NOMO-1 treated with DMSO at 0.1 percent for 48 hours (cell line): Measurements from ENCODE around the gene SDC4.

ENCODE experiments used
- DNase-seq: peaks from one replicate; lab custom pipeline; 2025; ENCODE audit not compliant: unreplicated experiment; lab: John Stamatoyannopoulos, UW

SDC4 gene

DNA sequence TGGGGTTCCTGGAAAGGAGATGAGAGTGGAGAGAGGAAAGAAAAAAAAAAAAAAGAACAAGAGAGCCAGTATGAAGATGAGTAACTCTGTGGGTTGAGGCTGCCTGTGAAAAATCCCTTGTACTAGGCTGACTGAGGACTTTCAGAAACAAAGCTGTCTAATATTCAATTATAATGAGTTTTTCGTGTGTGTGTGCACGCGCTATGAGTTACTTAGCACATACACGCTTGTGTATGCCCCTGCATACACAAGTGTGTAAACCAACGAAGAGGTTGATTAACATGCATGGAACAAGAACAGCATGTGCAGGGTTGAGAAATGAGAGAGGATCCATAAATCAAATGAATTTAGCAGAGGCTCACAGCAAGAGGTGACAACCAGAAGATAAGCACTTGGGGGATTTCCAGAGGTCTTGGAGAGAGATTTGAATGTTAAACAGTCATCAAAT lies 46.4 kb downstream of the SDC4 start:
- DNase-seq, result no peak

DNA sequence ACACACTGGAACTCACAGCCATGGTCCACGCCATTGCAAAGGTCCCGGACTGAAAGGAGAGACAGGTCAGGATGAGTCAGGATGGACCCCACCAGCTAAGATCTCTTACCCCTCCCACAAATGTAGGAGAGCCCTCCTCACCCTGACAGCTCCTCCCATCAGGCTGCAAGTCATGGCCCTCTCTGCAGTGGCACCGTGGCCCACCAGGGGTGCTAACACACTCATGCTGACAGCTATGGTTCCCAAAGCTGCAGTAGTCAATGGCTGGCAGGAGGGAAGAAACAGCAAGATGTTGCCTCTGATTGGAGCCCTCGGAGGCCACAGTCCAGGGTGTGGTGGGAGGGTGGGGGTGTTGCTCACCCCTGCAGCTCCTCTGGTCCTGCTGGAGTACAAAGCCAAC lies 47.3 kb downstream of the SDC4 start:
- no peak for DNase-seq

DNA sequence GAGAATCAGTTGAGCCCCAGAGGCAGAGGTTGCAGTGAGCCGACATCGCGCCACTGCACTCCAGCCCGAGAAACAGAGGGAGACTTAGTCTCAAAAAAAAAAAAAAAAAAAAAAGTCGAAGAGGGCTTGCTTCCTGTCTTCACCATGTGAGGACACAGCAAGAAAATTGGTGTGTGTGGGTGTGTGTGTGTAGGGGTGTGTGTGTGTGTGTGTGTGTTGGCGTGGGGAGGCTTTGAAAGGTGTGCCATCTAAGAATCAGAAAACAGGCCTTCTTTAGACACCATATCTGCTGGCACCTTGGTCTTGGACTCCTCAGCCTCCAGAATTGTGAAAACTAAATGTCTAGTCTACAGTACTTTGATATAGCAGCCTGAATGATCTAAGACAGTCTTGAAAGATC lies 48.4 kb downstream of the SDC4 start:
- DNase-seq, result no peak

DNA sequence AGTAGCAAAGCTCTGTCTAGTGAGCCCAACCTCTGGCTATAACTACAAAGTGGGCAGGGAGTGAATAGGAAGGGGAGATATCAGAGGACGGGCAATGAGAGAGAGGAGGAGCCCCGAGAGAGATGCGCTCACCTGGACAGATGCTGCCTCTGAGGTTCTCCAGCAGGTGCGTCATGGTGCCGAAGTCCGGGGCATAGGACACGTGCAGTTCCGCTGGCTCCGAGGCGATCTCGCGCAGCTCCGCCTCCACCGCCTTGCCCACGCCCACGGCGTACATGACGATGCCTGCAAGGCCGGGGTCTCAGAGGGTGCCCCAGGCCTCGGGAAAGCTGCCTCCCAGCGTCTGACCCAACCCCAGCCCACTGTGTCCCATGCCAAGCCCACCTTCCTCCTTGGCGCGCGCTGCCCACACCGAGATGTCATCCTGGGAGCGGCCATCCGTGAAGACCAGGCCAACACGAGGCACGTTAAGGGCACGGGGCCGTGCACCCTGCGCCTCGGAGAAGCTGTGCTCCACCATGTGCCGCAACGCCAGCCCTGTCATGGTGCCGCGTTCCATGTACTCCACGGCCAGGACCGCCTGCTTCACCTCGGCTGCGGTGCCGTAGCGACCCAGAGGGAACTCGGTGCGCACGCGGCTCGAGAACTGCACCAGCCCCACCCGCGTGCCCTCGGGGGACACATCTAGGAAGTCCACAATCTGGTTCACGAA lies 50.3 kb downstream of the SDC4 start:
- DNase-seq, result no peak

DNA sequence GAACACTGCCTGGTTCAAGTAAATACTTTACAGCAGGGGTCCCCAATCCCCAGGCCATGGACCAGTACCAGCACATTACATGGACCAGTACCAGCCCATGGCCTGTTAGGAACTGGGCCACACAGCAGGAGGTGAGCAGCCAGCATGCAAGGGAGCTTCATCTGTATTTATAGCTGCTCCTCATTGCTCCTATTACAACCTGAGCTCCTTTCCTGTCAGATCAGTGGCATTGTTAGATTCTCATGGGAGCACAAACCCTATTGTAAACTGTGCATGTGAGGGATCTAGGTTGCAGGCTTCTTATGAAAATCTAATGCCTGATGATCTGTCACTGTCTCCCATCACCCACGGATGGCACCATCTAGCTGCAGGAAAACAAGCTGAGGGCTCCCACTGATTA lies 53.6 kb downstream of the SDC4 start:
- no peak for DNase-seq

DNA sequence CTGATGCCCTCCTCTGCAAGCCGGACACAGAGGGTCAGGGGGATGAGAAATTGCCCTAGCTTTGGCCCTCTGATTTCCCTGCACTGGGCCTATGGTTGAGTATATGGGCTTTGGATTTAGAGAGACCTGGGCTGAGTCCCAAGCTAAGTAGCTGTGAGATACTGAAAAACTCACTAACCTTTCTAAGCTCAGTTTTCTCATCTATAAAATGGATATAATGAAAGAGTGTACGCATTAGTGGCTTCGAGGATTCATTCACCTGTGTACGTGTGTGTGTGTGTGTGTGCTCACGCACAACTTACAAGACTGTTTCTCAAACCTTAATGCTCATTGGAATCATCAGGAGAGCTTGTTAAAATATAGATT lies 54.2 kb downstream of the SDC4 start:
- no peak for DNase-seq

DNA sequence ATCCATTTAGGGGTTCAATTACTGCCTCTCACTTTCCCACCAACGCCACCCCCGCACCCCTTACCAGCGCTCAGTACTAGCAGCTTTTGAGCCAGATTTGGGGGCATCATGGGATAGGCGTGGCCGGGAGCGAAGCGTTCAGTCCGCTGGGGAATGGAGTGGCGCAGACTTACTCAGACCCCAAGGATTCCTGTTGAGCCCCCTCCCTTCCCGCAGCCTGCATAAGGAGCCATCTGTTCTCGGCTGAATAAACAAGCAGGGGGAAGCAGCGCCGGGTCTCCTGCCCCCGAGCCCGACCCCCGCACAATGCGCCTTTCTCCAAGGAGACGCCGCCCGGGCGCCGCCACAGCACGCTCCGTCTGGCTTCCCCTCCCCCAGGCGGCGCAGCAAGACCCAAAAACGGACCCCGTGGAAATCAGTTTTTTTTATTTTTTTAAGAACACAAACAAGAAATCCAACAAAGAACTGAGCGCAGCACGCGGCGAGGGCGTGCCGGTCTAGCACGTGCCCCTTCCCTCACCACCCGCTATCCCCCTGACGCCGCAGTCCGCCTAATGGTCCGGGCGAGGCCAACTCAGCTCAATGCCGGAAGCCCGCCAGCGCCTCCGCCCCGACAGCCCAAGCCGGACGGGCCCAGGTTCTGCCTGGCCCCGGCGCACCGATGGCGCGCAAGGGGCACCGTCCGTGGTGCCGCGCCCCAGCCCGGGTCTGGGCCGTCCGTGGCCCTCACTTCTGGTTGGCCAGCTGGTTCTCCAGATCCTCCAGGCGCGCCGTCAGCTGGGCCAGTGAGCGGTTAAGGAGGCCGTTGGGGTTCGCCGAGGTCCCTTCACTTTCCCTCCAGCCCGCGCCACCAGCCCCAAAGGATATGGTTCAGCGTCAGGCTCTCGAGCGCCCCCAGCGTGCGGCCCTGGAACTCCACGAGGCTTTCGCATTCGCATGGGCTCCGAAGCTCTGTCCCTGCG lies 54.9 kb downstream of the SDC4 start:
- DNase-seq, result peak; percentile 87

DNA sequence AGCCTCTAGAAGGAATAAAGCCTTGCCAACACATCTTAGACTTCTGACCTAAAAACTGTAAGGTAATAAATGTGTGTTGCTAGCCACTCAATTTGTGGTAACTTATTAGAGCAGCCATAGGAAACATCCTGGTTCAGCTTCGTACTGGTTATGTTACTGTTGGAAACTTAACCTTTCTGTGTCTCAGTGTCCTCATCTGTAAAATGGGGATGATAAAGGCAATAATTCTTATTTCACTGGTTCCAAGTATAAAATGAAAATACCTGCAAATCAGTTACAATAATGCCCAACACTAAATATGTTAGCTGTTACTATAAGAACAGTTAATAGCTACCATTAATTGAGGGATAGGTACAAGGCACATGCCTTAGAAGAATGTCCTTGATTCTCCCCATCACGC lies 55.9 kb downstream of the SDC4 start:
- DNase-seq, result no peak

DNA sequence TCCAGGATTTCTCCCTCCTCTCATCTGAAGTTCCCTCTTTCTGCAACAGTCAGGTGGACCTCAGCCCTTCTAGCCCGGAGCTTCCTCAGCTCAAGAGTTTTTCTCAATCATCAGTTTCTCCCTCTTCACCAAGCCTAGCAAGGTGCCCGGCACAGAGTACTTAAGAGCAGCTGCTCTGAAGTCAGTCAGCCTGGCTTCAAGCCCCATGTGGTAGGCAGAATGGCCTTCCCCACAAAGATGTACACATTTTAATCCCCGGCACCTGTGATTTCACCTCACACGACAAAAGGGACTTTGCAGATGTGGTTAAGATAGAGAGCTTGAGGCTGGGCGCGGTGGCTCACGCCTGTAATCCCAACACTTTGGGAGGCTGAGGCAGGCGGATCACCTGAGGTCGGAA lies 56.7 kb downstream of the SDC4 start:
- no peak for DNase-seq

DNA sequence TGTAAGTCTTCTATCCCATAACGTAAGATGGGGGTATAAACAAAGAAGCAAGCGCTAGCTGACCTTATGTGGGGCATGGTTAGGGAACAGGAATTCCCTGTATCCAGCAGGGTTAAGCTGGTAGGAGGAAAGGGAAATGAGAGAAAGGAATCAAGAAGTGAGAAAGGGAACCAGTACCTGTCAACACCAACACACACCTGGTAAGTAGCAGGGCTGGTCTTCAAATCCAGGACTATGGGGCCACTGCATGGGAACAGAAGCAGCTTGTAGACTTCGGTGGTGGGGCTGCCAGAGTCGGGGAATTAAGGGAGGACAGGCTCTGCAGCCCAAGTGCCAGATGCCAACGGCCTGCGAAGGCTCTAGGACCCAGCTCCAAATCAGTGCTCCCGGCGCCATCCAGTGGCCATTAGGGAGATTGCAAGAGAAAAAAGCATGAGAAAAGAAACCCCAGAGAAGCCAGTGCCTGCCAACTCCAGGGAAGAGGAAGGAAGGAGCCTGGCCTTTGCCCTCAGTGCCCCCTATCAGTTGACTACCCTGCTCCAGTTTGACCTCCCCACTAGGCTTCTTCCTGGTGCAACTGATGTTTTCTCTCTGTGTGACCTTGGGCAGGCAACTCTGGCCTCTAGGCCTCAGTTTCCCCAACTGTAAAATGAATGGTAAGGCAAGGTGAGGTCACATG lies 57.4 kb downstream of the SDC4 start:
- peak; percentile 81 for DNase-seq

DNA sequence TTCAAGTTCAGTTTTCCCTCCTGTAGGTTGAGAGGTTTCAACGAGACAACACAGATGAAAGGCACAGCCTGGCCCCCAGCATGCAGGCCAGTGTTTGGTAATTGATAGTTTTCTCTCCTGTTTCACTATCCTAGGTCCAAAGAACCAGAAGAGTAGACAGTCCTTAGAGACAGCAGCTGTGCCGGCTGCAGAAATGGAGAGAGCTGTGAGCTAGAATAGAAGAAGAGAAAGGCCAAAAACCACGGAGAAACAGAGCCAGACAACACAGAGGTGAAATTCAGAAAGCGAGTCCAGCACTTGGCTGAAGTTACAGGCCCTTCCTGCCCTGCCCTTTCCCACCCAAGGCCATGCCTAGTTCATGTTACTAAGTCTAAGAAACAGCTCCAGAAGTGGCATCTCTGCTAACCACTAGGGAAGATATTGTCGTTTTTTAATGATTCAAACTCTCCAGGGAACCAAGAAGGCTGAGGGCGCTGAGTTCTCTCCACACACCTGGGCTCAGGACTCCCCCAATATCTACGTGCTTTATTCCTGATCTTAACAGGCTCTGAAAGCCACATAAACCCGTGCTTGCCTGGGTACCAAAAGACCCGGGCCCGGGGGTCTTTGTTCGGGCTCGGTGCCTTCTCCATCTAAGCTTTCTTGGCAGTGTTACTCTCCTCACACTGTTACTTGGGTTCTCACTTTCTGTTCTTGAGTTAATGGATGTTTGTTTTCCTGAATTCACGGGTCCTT lies 58.1 kb downstream of the SDC4 start:
- no peak for DNase-seq

DNA sequence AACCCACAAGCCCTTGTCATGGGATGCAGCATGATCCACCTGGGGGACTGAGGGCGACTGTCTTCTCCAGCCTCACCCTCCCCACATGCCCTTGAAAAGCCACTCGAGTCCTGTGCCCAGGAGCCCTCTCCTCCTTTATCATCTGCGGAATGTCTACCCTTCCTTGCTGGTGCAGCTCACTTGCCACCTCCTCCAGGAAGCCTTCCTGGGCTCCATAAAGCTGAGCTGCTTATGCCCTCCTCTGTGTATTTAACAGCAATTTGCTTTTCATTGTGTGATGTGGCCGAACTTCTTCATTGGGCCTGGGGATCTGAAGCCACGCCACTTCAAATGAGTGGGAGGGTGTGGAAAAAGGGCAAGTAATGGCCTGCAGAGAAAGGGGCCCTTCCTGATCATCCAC lies 59.4 kb downstream of the SDC4 start:
- no peak for DNase-seq

DNA sequence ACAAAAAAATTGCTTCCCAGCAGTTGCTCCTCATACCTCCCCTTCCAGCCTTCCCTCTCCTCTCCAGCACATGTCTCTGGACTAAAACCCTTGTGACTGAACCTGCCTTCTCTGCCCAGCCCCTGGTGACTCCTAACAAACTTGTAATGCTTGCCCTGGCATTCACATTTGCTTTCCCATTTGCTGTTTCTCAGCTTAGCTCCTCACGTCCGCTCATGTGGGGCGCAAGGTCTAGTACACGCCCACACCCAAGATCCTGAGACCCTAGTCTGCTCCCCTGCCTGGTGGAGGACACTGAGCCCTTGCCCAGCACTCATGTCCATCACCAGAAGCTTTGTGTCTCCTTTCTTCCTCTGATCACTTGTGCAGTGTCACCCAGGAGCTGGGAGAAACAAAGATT lies 59.8 kb downstream of the SDC4 start:
- no peak for DNase-seq

DNA sequence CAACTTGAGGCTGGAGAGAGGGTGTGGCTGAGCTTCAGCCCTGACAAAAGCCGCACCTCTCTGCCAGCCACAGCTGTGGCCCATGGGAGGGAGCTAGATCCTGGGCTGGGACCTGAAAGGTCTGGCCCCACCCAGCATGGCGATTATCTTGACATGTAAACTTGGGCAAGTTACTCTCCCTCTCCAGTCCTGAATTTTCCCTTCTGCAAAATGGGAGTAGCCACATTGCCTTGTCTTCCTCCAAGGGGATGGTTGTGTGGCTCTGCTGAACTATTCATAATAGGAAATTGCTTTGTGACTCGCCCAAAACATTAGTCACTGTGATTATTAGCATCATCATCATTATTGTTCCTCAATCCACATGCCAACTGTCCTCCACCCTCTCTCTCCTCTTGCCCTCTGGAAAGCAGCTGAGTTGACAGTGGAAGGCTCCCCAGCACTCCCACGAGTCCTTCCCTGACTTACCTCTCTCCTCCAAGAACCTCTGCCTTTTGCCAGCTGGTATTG lies 64.6 kb downstream of the SDC4 start:
- DNase-seq, result no peak

DNA sequence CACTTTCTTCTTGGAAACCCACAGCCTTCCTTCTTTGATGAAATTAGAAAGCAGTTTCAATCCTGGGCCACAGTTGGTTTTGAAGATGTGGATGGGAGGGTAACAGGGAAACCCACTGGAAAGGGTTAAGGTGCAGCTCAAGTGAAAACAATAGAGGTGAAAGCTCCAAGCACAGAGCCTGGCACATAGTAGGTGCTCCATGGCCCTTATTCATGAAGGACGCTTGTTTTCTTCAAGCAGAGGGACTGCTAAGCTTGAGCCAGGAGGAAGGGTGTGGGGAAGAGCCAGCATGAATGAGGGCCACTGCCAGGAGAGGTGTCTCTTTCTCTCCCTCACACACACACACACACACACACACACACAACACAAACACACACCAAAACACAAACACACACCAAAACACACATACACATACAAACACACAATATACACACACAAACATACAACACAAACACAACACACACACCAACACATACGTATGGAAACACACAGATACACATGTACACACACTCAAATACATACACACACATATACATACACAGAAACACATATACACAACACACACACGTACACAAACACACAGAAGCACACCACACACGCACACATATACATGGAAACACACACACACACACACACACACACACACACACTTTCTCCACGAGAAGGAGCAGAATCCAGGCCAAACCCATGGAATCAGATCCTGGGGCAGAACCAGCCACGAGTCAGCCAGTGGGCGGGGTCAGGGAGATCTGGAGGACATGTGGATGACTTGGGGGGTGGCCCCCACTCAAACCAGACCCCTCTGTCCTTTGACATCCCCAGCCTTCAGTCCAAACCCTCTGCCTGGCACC lies 65.3 kb downstream of the SDC4 start:
- DNase-seq, result no peak

DNA sequence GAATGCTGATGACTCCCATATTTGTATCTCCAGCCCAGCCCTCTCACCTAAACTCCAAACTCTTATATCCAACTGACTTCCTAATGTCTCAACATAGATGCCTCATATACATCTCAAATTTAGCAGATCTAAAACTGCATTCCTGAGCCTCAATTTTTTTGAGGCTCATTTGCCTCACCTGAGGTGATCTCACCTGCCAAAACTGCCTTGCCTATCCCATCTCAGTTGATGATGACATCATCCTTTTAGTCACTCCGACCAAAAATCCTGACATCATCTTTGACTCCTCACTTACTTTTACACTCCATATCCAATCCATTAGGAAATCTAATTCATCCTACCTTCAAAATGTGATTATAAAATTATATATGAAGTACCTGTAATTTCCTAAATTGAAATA lies 68.2 kb downstream of the SDC4 start:
- no peak for DNase-seq

DNA sequence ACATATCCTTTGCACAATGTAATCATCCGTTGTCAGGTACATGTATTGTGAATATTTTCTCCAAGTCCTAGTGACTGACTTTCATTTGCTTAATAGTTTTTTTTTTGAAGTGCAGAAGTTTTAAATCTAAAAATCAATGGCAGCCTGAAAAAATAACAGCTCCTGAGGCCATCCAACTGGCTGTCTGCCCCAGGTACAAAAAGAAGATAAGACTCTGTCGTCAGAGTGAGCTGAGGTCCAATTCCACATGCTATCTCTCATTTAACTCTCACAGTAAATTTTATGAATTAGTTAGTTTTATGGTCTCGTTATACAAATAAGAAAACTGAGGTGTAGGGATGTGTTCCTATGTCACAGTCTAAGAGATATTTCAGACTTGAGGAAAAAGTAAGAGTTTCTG lies 72.9 kb downstream of the SDC4 start:
- DNase-seq, result no peak
